ENCODE data around the gene CASTOR2.
"Not testable (repeated sequence)": the region's sequence is repeated elsewhere in the genome, so short reads cannot be mapped to it uniquely, and the experiment has no call there.

The CASTOR2 gene

DNA sequence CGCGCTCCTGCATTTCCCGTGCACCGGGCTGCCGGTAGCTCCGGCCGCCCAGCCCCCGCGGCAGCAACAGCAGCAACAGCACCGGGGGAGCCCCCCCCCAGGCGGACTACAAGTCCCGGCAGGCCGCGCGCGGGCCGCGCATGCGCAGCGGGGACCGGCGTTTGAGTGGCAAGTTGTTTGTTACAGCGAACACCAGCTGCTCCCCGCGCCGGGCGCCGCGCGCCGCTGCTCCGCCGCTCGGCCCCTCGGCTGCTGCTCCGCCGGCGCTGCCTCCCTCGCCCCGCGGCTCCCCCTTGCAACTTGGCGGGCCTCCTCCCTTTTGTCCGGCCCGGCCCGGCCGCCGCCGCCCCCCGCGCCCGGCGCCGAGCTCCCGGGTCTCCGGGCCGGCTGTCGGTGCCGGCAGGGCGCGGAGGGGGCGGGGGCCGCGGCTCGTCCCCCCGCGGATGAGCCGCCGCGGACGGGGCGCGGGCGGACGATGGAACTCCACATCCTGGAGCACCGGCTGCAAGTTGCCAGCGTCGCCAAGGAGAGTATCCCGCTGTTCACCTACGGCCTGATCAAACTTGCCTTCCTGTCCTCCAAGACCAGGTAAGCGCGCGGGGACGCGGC lies at the start of gene CASTOR2:
CASTOR2 (plus strand) TSS at position 195 of the 609 bp plus-strand sequence; CDS start at position 476, 281 bp downstream.
- DNase-seq (ENCODE audit: low read depth): peak; percentile 36

DNA sequence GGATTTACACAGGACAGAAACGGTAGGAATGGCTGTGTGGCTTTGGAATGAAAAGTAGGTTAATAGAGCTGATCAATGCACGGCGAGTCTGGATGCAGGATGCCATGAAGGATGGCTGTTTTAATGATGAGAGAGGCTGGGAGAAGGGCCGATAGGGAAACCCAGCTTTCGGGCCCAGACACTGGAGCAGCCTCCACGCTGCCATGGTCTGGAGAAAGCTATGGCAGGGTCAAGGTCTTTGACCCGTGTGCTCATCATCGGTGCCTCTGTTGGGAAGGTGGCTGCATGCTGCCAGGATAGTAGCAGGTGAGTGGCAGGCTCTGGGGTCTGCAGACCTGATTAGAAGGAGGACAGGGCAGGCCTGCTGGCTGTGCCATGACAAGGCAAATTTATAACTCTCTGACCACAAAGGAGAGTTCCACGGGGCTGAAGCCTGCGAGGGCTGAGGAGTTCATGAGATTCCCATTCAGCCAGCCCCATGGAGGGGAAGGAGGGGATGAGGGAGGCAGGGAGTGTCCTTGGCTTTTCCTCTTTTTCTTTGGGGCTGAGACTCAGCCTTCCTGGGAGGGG lies 42.1 kb upstream of the CASTOR2 start:
- DNase-seq (ENCODE audit: low read depth): not testable (repeated sequence)

DNA sequence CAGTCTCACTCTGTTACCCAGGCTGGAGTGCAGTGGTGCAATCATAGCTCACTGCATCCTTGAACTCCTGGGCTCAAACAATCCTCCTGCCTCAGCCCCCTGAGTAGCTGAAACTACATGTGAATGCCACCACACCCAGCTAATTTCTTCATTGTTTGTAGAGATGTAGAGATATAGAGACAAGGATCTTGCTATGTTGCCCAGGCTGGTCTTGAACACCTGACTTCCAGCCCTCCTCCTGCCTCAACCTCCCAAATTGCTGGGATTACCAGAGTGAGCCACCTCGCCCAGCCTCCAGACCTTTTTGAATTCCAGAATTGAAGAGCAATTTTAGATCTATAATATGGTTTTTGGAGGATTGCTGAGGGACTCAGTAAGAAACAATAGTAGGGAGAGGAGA lies 40.9 kb upstream of the CASTOR2 start:
- DNase-seq (ENCODE audit: low read depth): not testable (repeated sequence)

DNA sequence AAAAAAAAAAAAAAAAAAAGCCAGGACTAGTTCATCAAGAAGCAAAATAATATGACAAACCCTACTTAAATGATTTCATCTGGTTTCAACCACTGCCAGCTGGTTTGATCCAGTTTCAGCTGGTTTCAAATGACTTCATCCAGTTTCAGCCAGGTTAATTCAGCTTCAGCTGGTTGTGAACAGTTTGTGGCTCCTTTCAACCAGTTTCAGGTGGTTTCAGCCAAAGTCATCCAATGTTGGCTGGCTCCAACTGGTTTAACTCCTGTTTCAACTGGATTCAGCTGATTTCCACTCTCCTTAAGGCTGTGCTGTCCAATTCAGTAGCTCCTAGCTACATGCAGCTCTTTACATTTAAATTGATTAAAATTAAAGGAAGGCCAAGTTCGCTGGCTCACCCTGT lies 37.5 kb upstream of the CASTOR2 start:
- DNase-seq (ENCODE audit: low read depth): not testable (repeated sequence)

DNA sequence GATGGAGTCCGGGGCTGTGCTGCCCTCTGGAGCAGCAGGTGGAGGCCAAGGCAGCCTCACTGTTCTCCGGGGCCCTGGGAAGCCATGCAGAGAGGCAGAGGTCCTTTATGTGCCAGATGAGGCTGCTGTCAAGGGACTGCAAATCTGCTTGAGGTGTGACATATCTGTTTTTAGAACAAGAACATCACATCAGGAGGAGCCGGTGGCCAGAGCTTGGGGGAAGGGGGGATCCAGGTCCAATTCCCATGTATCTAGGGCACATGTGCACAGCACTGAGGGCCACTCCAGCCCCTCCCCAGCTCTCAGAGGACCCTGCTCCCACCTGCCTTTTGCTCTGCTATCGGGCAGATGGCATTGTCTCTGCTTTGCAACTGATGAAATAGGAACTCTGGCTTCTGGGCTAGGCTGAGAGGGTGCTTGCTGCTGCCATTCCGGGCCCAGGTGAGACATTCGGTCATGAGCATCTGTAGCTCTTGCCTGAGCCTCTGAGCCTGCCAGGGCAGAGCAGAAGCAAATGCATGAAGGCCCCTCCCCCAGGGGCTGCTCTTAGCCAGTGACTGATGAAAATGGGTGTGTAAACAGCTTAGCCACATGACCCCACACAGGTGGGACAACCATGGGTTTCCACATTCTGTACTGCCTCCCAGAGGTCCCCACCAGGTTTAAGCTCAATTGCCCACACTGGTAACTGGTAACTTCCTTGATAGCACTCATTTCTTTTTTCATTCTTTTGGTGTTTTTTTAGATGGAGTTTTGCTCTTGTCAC lies 32.8 kb upstream of the CASTOR2 start:
- DNase-seq (ENCODE audit: low read depth): not testable (repeated sequence)

DNA sequence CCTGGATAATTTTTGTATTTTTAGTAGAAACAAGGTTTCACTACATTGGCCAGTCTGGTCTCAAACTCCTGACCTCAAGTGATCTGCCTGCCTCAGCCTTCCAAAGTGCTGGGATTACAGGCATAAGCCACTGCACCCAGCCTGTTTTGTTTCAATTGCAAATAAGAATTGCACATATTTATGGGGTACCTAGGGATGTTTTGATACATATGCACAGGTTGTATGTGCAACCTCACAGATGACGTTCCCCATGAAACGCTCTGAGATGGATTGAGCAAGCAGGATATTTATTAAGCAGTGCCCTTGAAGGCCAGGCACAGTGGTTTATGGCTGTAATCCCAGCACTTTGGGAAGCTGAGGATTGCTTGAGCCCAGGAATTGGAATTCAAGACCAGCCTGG lies 25.1 kb upstream of the CASTOR2 start:
- not testable (repeated sequence) for DNase-seq (ENCODE audit: low read depth)

DNA sequence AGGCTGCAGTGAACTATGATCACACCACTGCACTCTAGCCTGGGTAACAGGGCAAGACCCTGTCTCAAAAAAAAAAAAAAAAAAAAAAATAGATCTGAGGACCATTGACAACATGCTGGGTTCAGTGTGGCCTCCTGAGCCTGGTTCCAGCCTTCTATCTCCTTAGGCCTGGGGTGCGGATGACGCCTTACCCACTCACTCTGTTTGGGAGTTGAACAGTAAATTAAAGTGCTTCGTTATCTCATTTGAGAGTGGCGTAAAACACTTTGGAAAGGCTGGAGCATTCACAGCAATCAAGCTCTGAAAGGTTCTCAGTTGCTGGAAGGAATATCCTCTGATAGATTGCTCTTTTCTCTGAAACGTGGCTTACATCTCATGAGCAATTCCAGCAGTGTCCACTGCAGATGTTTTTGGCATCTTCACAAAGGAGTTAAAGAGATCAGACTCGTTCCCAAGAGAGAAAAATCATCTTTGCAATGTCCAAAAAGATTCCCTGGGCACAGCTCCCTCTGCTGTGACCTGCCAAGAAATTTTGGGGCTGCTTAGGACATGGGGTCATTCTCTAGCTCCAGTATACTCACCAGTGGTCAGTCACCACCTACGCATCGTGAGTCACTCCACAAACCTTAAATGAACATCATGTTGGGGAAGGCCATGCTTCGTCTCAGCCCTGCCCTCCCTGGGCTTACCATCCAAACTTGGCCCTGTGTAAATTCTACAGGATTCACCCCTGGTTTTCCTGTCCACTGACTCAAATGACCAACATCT lies 23.0 kb upstream of the CASTOR2 start:
- not testable (repeated sequence) for DNase-seq (ENCODE audit: low read depth)

DNA sequence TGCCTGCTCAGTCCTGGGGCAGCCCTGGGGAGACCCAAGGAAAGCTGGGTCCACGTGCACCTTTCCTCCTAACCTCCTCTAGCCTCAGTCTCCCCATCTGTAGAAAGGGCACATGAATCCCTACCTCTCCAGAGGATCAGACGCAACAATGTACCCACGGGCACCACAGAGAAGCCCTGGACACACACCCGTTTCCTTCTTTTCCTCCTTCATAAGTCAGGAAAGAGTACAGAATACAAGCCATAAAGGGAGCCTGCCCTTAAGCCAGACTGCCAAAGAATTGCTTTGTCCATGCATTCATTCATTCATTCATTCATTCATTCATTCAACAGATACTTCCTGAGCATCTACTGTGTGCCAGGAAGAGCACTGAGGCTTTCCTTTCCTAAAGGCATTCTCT lies 20.6 kb upstream of the CASTOR2 start:
- not testable (repeated sequence) for DNase-seq (ENCODE audit: low read depth)

DNA sequence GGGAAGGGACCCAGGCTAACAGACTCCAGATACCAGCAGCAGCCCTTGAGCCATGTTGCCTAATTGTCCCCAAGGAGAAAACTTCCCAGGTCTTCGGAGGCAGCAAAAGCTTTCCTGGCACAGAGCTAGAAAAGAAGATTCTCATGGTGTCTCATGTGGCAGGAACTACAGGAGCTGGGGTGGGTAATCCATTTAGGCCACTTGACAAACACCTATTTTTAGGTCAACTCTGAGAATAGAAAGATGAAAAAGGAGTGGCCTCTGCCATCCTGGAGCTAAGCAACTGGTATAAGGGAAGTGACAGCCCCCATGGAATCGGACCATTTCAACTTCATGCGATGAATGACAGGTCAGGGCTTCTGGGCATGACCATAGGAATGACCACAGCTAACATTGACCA lies 16.8 kb upstream of the CASTOR2 start:
- DNase-seq (ENCODE audit: low read depth): not testable (repeated sequence)

DNA sequence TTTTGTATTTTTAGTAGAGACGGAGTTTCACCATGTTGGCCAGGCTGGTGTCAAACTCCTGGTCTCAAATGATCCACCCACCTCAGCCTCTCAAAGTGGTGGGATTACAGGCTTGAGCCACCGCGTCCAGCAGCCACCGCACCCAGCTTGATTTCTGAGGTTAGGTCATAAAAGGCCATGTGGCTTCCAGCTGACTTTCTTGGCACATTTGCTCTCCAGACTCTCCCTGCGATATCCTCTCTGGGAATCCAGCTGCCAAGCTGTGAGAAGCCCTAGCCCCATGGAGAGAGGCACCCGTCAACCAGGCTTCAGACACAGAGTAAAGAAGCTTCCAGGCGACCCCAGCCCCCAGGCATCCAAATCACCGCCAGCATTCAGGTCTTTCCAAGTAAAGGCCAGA lies 10.7 kb upstream of the CASTOR2 start:
- not testable (repeated sequence) for DNase-seq (ENCODE audit: low read depth)

DNA sequence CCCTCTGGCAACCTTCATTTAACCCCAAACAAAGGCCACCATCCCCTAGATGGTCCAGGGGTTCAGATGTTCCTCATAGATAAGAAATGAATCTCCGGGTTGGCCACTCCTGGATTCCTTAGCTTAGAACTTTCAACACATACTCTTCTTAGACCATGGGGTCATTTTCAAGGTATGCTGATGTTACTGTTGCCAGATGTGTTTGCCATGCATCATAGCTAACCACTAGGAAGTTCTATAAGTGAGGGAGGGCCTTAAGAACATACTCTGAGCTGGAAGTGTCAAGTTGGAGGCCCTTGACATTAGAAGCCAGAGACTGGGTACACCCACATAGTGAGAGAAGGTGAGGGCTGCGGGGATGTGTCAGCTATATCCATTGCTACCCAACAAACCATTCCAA lies 6.2 kb upstream of the CASTOR2 start:
- not testable (repeated sequence) for DNase-seq (ENCODE audit: low read depth)

DNA sequence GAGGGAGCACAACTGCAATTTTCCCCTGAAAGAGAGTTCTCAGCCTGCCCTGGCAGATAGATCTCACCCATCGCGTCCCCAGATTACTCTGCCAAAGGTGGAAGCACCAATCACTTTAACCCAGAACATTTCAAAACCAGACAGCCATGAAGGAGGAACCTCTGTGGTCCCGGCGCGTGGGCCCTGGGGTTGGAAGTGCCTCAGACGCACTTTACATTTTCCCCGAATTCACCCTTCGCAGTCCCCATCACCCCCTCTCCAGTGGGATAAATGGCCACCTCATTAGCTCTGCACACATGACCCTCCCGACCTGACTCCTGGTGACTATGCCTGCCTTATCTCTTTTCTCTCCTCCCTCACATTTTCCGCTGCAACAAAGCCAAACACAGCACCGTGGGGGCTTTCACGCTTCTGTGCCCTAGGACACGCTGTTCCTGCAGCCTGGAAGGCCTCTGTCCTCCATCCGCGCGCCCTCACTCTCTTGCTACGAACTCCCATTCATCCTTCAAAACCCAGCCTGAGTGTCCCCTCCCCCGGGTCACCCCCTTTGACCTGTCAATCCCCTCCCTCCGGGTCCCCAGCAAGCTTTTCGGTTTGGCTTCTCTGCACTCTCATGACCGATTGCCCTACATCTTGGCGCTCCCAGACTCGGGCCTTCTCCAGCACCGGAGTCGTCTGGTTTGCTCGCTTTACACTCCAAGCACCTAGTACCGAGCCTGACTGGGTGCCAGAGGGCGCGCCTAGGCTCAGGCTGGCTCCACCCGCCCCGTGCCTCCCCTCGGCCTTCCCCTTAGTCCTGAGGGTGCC lies 598 bp upstream of the CASTOR2 start:
- not testable (repeated sequence) for DNase-seq (ENCODE audit: low read depth)

DNA sequence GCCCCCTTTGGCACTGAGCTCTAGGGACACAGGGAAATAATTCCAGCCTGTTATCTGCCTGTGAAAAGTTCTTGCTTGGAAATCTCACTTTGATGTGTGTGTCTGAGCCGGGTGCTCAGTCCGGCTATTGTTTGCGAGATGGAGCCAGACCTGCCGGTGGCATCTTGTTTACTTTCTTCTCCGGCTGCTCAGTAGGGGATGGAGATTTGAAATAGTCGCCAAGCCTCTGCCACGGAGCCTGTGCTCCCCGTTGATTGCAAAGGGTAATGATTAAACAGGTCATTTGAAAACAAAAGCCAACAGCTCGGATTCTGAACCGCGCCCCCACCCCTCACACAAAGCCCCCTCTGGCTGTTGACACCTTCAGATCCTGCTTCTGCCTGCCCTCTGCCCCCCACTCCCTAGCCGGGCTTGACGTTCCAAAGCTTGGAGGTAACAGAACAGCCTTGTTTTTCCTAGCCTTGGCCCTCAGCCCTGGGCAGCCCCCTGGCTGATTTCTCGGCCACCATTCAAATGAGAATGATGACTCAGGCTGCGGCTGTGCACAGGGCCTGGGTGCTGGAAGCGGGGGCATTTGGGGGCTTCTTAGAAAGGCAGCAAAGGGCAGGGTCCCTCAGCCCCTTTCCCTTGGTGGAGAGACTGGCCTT lies 1.8 kb downstream of the CASTOR2 start:
- not testable (repeated sequence) for DNase-seq (ENCODE audit: low read depth)

DNA sequence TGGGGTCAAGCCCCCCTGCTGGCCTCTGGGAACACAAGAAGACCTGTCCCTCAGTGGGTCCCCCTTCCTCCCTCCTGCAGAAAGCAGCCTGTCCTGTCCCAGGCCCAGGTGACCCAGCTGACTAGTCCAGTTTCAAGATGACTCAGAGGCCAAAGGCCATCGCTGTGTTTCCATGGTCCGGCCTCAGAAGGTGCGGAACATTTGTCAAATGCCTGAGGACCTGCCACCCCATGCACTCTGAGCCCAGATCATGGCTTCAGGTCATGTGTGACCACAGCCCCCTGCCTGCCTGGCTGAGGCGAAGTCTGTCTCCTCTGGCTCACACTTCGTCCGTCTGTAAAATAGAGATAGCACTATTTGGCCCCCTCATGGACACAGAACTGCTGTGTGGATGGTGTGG lies 2.4 kb downstream of the CASTOR2 start:
- not testable (repeated sequence) for DNase-seq (ENCODE audit: low read depth)

DNA sequence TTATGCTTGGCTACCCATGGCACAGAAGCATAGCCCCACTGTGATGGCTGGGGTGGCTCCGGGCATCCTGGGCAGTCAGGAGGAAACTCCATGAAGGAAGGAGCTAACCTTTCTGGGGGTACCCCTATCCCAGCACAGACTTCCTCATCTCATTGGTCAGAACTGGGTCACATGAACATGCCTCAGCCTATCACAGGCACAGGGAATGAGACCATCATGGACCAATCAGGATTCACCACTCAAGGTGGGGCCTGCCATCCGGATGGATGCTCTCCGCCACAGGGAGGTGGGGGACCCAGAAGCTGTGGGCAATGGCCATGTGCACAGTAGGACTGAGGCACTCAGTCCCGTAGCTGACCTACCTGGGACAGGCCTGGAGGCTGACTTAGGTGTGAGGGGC lies 6.9 kb downstream of the CASTOR2 start:
- DNase-seq (ENCODE audit: low read depth): not testable (repeated sequence)

DNA sequence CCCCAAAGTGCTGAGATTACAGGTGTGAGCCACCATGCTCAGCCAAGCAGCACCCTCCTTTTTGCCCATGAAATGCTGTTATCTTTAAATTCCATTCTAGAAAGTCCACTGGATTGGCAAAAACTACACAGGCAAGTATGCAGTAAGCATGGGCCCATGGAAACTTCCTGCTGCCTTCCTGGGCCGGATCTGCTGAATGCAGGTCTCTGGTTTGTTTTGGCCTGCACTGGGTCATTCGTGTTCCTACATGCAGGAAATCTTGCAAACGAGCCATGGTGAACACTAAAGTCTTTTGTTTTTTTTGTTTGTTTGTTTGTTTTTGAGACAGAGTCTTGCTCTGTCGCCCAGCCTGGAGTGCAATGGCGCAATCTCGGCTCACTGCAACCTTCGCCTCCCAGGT lies 7.9 kb downstream of the CASTOR2 start:
- not testable (repeated sequence) for DNase-seq (ENCODE audit: low read depth)

DNA sequence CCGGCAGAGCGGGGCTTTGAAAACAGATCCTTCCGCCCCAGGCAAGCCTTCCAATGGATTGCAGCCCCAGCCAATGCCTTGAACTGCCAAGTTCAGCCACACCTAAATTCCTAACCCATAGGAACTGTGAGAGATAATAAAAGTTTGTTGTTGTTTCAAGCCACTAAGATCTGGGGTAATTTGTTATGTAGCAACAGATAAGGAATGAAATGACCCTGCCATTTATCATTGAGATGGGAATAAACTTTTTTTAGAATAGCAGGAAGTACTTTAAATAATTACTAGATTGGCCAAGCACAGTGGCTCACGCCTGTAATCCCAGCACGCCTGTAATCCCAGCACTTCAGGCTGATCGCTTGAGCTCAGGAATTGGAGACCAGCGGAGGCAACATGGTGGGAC lies 11.5 kb downstream of the CASTOR2 start:
- not testable (repeated sequence) for DNase-seq (ENCODE audit: low read depth)

DNA sequence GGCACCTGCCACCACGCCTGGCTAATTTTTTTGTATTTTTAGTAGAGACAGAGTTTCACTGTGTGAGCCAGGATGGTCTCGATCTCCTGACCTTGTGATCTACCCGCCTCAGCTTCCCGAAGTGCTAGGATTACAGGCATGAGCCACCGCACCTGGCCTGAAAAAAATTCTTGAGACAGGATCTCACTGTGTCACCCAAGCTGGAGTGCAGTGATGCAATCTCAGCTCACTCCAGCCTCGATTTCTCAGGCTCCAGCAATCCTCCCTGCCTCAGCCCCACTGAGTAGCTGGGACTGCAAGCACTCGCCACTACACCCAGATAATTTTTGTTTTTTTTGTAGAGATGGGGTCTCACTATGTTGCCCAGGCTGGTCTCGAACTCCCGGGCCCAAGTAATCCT lies 13.0 kb downstream of the CASTOR2 start:
- not testable (repeated sequence) for DNase-seq (ENCODE audit: low read depth)

DNA sequence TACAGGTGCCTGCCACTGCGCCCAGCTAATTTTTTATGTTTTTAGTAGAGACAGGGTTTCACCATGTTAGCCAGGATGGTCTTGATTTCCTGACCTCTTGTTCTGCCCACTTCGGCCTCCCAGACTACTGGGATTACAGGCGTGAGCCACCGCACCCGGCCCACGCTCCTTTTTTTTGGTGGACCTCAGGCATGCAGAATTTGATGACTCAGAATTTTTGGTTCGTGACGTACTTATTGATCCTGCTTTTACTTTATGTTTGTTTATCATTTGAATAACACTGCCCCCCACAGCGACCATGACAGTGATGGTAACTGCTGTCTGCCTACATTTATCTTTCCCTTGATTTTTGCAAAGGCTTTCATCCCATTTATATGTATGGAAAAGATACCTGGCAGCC lies 23.9 kb downstream of the CASTOR2 start:
- not testable (repeated sequence) for DNase-seq (ENCODE audit: low read depth)

DNA sequence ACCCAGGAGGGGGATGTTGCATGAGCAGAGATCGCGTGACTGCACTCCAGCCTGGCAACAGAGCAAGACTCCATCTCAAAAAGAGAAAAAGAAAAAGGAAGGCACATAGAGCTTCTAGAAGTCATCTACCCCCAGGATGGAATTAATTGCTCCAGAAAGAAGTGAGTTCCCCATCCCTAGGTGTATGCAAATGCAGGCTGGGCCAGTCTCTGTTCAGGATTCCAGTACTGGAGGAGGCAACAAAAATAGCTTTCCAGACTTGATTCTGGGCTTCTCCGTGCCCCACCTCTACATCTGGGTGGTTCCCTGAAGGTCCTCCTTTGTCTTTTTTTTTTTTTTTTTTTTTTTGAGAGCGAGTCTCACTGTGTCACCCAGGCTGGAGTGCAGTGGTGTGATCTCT lies 28.6 kb downstream of the CASTOR2 start:
- DNase-seq (ENCODE audit: low read depth): no peak
